ENCODE data around the gene DNASE2.

The DNASE2 gene

DNA sequence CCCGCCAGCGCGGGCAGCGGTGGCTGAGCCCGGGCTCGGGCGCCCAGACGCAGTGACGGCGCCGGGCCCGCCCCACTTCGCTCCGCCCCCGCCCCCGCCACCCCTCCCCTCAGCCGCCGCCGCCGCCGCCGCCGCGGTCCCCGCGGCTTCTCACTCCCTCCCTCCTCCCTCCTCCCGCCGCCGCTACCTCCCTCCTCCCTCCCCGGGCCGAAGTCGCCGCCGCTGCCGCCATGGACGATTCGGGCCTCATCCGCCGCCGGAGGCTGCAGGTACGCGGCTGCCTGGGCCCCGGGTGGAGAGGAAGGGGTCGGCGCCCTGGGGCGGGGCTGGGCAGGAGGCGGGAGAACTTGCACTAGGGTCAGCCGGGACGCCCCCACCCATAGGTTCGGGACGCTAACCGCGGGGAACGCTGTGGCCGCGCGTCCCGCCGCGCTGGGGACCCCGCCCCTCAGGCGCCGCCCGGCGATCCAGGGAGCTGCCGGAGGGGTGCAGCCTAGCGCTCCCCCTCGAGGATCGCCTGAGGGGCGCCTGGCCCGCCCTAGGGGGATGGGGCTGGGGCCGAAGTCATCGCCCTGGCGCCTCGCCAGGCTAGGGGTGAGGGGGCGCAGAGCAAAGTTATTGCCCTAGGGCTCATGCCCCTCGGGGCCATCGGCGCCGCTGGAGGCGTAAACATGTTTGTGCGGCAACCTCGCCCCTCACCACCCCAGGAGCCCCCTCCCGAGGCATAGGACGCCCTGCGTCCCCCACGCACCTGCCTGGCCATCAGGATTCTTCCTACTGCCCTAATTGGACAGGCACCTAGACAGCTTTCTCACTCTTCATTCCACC is 47.3 kb downstream of the DNASE2 start:
- no peak for DNase-seq (ENCODE audit: low read depth)

- no peak for DNase-seq (ENCODE audit: low read depth)
Measured at GRCh38 chr19:12833418-12833737, 47.9 kb downstream of the DNASE2 start.

DNA sequence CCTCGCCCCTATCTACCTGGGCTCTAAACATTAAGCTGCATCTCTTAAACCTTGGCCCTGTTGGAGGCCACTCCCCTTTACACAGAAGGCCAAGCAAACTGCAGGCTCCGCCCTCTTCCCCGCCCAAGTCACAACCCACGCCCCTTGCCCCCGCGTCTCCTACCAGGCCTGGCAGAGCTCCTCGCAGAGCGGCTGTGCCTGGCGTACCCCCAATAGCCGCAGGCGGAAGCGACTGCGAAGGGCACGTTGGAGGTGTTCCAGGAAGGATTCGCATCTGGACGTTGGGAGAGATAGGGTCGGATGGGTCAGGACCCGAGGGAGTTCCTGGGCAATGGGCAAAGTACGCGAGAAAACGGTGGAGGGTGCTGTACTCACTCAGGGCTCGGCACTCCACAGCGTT is 52.8 kb downstream of the DNASE2 start:
- DNase-seq (ENCODE audit: low read depth): no peak

GRCh38 chr19:12825254-12826131 is 55.8 kb downstream of the DNASE2 start:
- no peak for DNase-seq (ENCODE audit: low read depth)
